KMS-11 (cell line): ENCODE data around the gene TRIM24.

Experiments used
- H2AFZ ChIP-seq: fragments of 200-600 bp; sonication (generic); 2 replicates; pipeline ENCODE4 v1.6.1; 2016; ENCODE audit warnings: antibody characterized with exemption, mixed run types, low read depth
- H3K27ac ChIP-seq: fragments of 200-600 bp; sonication (generic); 2 replicates; pipeline ENCODE4 v1.6.1; 2016; ENCODE audit warnings: mild to moderate bottlenecking, mixed run types
- H3K27me3 ChIP-seq: fragments of 200-600 bp; sonication (generic); 2 replicates; pipeline ENCODE4 v1.6.1; 2017; ENCODE audit warnings: mild to moderate bottlenecking, low read depth, mixed run types, moderate library complexity; ENCODE audit not compliant: insufficient read depth
- H3K36me3 ChIP-seq: fragments of 200-600 bp; sonication (generic); 2 replicates; pipeline ENCODE4 v1.6.1; 2017; ENCODE audit warnings: mild to moderate bottlenecking, mixed run types; ENCODE audit not compliant: insufficient read depth
- H3K4me1 ChIP-seq: fragments of 200-600 bp; sonication (generic); 2 replicates; pipeline ENCODE4 v1.6.1; 2016; ENCODE audit warnings: mild to moderate bottlenecking, low read depth, mixed run types; ENCODE audit not compliant: poor library complexity, severe bottlenecking
- H3K4me2 ChIP-seq: fragments of 200-600 bp; sonication (generic); 2 replicates; pipeline ENCODE4 v1.7.0; 2016; ENCODE audit warnings: mild to moderate bottlenecking, mixed run types
- H3K4me3 ChIP-seq: fragments of 200-600 bp; sonication (generic); IDR thresholded peaks from 2 replicates; pipeline ENCODE4 v1.6.1; 2017; ENCODE audit warnings: low read depth, low read length, mixed read lengths; ENCODE audit not compliant: insufficient read depth
- H3K79me2 ChIP-seq: fragments of 200-600 bp; sonication (generic); 2 replicates; pipeline ENCODE4 v1.6.1; 2016; ENCODE audit warnings: low read depth, mixed run types; ENCODE audit not compliant: insufficient read depth
- H3K9ac ChIP-seq: fragments of 200-600 bp; sonication (generic); 2 replicates; pipeline ENCODE4 v1.6.1; 2016; ENCODE audit warnings: mild to moderate bottlenecking, mixed run types
- H4K20me1 ChIP-seq: fragments of 200-600 bp; sonication (generic); 2 replicates; pipeline ENCODE4 v1.6.1; 2016; ENCODE audit warnings: mild to moderate bottlenecking, mixed run types; ENCODE audit not compliant: insufficient read depth
- TF ChIP-seq, protein P1 (sequence below): fragments of 200-600 bp; sonication (generic); conservative IDR thresholded peaks from 2 replicates; pipeline ENCODE4 v1.6.1; 2017; ENCODE audit warnings: low read depth, mild to moderate bottlenecking, antibody characterized with exemption, low read length, moderate library complexity, mixed read lengths

The TRIM24 gene

DNA sequence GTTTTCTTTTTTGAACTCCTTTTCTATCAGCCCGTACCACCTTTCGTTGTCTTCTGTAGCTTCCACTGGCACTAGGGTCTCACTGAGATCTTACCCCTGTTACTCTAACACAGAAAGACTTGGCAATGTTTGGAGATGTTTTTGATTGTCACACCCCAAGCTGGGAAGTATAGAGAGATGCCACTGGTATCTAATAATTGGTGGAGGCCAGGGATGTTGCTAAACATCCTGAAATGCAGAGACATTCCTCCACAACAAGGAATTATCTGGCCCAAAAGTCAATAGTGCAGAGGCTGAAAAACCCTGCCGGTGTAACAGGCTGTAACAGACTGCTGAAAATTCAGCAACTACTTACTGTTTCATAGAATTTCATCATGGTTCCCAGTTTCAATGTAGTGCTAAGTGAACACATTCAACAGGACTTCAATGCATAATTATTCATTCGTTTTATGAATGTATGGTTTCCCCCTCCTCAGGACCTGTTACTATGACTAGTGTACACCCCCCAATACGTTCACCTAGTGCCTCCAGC is 115.9 kb downstream of the TRIM24 start:
- Histone ChIP-seq H3K79me2 (no peaks in the 10 kb centered on the region), H3K4me3 (no peak overlapping the region), H2AFZ (no peak overlapping the region), H3K9ac (no peak overlapping the region), H3K27ac (no peak overlapping the region), H4K20me1 (no peaks in the 10 kb centered on the region), H3K4me1 (no peaks in the 10 kb centered on the region), H3K27me3 (no peaks in the 10 kb centered on the region), H3K4me2 (no peak overlapping the region), H3K36me3 (peaks cover 6% of the 10 kb centered on the region; the same call in 1 of the 2 replicates)
- TF ChIP-seq, protein P1, sequence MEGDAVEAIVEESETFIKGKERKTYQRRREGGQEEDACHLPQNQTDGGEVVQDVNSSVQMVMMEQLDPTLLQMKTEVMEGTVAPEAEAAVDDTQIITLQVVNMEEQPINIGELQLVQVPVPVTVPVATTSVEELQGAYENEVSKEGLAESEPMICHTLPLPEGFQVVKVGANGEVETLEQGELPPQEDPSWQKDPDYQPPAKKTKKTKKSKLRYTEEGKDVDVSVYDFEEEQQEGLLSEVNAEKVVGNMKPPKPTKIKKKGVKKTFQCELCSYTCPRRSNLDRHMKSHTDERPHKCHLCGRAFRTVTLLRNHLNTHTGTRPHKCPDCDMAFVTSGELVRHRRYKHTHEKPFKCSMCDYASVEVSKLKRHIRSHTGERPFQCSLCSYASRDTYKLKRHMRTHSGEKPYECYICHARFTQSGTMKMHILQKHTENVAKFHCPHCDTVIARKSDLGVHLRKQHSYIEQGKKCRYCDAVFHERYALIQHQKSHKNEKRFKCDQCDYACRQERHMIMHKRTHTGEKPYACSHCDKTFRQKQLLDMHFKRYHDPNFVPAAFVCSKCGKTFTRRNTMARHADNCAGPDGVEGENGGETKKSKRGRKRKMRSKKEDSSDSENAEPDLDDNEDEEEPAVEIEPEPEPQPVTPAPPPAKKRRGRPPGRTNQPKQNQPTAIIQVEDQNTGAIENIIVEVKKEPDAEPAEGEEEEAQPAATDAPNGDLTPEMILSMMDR = no peak

DNA sequence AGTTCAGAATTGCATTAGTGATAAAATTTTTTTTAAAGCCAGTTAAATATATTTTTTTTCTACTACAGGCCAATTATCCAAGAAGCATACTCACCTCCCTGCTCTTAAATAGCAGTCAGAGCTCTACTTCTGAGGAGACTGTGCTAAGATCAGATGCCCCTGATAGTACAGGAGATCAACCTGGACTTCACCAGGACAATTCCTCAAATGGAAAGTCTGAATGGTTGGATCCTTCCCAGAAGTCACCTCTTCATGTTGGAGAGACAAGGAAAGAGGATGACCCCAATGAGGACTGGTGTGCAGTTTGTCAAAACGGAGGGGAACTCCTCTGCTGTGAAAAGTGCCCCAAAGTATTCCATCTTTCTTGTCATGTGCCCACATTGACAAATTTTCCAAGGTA is 119.1 kb downstream of the TRIM24 start:
- no peaks in the 10 kb centered on the region for H3K27me3 ChIP-seq
- no peak overlapping the region for H3K27ac ChIP-seq
- H3K36me3 ChIP-seq = peaks cover 6% of the 10 kb centered on the region; the same call in 1 of the 2 replicates

DNA sequence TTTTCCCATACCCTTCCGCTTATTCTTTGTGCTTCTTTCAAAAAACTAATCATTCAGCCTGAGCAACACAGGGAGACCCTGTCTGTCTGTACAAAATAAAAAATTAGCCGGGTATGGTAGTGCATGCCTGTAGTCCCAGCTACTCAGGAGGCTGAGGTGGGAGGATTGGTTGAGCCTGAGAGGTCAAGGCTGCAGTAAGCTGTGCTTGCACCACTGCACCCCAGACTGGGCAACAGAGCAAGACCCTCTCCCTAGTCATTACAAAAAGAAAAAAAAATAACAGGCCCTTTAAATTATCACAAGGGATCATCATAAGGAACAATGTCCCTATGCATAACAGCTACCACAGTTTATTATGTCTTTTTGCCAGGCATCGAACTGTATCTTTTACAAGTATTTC is 119.6 kb downstream of the TRIM24 start:
- H3K79me2 ChIP-seq = no peaks in the 10 kb centered on the region
- no peaks in the 10 kb centered on the region for H3K27me3 ChIP-seq
- no peaks in the 10 kb centered on the region for H3K4me1 ChIP-seq
- no peak overlapping the region for H3K9ac ChIP-seq
- H2AFZ ChIP-seq = no peak overlapping the region
- H3K4me2 ChIP-seq = no peak overlapping the region
- TF ChIP-seq, protein P1 = no peak
- H3K36me3 ChIP-seq = peaks cover 6% of the 10 kb centered on the region; the same call in 1 of the 2 replicates
- H3K27ac ChIP-seq = no peak overlapping the region
- no peak overlapping the region for H3K4me3 ChIP-seq
- no peaks in the 10 kb centered on the region for H4K20me1 ChIP-seq

More for the DNA sequence above, 119.1 kb downstream of the TRIM24 start:
- Histone ChIP-seq H3K4me2 (no peak overlapping the region), H3K79me2 (no peaks in the 10 kb centered on the region), H2AFZ (no peak overlapping the region), H3K9ac (no peak overlapping the region), H3K4me1 (no peaks in the 10 kb centered on the region), H3K4me3 (no peak overlapping the region), H4K20me1 (no peaks in the 10 kb centered on the region)
- TF ChIP-seq, protein P1 = no peak

DNA sequence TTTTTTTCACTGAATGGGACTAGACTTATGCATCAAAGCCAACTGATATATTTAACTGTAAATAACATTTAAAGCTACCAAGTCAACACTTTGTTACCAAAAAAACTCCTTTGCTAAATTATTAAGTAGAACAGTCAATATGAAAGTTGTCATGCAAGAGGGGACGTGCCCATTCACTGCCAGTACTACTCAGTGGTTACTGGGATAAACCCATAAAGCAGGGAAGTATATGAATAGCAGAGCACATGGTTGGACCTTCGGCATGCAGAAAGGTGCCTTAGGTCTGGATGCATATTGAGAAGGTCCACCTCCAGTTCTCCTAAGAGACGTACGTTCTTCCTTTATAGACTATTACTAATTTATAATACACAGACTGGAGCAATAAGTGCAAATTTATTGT is 121.0 kb downstream of the TRIM24 start:
- peaks cover 6% of the 10 kb centered on the region; the same call in 1 of the 2 replicates for H3K36me3 ChIP-seq

More for the DNA sequence above, 121.0 kb downstream of the TRIM24 start:
- H4K20me1 ChIP-seq = no peaks in the 10 kb centered on the region
- H3K27me3 ChIP-seq = no peaks in the 10 kb centered on the region
- H3K9ac ChIP-seq = no peak overlapping the region
- H3K27ac ChIP-seq = no peak overlapping the region
- no peak overlapping the region for H3K4me2 ChIP-seq
- H3K79me2 ChIP-seq = no peaks in the 10 kb centered on the region
- TF ChIP-seq, protein P1 = no peak
- H3K4me3 ChIP-seq = no peak overlapping the region
- H2AFZ ChIP-seq = no peak overlapping the region
- no peaks in the 10 kb centered on the region for H3K4me1 ChIP-seq
